OCI-M1 (cell line): ENCODE results near the gene CPA4.

Experiments used
- DNase-seq: peaks from one replicate; lab custom pipeline; 2025; lab: John Stamatoyannopoulos, UW

CPA4 gene

DNA sequence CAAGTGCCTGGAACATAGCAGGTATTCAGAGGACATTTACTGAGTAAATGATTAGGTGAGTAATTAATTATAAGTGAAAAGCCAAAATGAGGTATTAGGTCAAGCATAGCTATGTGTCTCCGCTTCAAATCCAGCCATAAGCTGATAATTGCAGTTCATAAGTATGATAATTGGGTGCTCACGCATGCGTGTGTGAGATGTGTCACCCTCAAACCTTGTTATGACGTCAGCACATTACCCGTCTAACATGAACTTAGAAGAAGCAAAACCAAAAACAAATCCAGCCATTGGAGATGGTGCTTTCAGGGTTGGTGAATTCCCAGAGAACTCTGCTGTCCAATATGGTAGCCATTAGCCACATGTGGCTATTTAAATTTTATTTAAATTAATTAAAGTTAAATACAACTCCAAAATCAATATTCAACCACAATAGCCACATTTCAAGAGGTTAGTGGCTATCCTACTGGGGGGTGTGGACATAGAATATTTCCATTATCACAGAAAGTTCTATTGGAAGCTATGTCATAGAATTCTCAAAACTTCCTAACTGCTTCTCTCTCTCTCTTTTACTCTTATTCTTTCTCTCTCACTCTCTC lies 51.4 kb downstream of the CPA4 start, which contains the start of gene CPA5:
Gene CPA5 (plus strand): TSS at position 546 of the 596 bp plus-strand sequence. CDS start 1,670 bp downstream, outside the sequence.
- no peak for DNase-seq

DNA sequence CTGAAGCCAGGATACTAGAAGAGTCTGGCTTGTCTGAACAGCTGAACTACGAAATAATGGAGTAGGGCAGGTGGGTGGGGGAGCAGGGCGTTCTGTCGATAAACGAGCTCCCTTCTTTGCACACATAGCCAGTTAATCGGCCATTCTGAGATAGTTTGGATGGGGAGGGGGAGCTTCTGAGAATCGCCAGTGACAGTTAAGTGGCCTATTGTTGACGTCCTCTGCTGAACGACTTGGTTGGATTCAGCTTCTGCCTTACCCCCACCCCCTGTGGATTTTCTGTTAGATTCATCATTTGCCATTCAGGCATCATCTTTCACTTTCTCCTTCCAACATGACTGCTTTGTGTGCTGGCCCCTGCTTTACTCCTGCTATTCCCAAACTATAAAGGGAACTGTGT lies 52.2 kb downstream of the CPA4 start:
- DNase-seq: no peak

DNA sequence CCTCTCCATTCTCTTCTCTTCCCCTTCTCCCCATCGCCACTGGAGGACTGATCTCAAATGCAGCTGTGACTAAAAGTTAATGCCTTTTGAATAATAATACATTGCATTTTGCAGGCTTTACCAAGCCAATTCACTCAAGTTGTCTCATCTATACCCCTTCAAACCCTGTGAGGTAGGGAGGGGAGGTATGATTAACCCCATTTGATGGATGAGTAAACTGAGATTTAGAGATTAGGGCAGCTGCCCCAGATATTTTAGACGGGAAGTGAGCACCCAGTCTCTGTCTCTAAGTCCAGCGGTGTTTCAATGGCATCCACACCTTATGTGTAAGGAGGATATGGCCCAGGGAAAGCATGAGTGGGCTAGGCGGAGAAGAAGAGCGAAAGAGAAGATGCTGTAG lies 52.8 kb downstream of the CPA4 start:
- no peak for DNase-seq

DNA sequence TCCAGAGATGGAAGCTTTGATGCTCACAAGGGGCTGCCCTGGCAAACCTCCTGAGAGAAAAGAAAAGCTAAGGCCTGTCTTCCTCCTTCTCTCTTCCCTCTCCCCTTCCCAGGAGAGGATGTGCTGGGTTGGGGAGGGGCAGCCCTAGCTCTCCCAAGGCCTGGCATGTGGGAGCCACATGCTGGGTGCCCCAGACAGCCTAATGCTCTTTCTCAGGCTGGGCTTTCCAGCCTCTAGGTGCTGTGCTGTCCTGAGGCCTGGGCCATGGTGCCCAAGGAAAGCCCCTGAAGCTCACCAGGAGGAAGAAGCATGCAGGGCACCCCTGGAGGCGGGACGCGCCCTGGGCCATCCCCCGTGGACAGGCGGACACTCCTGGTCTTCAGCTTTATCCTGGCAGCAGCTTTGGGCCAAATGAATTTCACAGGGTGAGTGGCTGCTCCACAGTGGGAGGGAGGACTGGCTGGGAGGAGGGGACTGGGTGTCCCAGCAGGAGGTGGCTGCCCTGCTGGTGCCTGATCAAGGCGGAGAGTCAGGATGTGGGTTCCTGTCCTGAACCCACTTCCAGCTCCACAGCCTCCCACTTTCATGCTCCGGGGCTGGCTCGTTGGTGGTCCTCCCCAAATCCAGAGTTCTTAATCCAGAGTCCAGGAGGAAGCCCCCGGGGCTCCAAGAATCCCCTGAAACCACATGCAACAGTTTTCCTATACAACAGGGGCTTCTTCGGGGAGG lies 53.4 kb downstream of the CPA4 start:
- DNase-seq: no peak

DNA sequence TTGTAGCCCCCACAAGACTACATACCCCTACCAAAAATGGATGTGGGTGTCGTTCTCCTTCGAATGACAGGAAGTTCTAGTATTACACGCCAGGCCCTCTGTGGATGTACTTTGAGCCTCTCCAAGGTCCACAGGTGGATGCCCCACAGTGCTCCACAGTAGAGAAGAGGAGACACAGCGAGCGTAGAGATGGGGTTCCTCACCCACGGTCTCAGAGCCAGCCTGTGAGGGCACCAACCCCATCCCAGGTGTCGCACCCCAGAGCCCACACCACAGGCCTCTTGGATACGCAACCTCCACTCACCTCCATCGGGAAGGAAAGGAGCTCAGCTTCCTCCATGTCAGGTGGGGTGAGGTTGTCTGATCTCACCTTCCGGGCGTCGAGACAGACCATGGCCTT lies 54.0 kb downstream of the CPA4 start:
- DNase-seq: no peak

DNA sequence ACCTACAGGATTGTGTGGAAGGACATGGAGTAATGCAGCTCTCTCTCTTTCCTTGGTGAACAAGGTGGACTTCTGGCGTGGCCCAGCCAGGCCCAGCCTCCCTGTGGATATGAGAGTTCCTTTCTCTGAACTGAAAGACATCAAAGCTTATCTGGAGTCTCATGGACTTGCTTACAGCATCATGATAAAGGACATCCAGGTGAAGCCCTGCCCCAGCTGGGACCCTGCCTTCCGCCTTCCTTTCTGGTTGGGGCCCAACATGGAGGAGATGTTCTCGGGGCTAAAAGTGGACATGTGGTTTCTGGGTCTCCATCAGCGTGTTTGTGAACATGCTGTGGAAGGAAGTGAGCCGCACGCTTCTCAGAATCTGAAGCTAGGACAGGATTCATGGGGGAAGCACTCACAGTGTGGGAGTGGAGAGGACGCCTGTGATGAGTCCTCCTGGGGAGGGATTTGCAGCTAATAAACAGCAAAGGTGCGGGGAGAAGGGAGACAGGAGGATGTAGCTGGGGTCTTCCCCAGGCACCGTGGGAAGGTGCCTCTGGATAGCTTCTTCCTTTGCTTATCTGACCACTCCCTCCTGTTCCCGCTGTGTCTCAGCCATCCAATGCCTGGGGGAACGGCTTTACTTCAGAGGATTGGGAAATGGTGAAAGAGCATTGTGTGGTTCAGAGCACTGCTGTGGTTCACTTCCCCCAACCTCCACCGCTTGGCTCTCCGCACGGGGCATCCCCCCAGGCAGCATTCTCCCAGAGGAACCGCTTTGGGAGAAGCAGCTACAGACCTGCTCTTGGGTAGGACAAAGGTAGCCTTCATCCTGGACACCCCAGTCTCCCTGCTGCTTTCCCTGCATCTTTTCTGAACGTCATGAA lies 57.2 kb downstream of the CPA4 start:
- DNase-seq: no peak

DNA sequence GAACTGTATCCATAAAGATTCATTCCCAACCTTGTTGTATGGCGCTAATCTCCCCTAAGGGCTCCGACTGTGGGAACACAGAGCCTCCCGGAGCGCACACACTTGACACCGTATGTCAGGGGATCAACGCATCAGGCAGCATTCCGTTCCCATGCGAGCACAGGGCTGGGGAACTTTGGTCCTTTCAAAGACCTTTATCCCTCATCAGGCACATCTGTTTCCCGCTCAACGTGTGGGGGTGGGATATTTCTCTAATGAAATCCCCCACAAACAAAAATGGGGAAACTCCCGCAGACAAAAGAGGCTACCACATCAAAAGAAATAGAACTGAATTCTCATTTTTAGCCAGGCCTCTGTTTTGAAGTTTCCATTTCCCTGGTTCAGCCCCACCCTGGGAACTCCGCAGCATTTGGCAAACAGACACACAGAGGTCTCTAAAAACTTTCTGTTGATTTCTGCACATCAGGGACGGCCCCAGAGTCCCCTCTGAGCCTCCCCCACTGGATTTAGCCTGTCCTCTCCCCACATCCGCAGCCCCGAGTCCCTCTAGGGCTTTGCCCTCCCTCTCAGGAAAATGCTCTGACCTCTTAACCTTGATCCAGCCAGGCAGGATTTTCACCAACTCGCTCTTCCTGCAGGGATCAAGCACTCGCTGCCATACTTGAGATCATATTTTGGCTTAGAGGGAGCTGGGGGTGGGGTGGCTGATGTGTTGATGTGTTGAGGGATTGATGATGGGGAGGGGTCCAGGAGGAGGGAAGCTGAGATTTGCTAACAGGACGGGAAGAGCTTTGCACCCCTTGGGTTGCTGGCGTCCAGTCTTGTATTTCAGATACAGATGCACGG lies 58.2 kb downstream of the CPA4 start:
- no peak for DNase-seq

DNA sequence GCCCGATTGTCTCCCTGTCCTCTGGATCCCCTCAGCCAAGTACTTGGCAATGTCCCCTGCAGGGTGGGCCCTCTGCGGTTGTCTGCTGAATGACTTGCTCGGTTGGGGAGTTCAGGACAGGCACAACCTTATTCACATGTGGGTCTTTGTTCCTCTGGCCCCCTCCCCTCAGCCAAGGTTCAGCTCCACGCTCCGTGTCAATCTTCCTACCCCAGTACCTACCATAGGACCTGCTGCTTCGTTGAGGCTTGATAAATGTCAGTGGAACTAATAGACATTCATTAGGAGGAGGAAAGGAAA lies 58.8 kb downstream of the CPA4 start:
- no peak for DNase-seq

DNA sequence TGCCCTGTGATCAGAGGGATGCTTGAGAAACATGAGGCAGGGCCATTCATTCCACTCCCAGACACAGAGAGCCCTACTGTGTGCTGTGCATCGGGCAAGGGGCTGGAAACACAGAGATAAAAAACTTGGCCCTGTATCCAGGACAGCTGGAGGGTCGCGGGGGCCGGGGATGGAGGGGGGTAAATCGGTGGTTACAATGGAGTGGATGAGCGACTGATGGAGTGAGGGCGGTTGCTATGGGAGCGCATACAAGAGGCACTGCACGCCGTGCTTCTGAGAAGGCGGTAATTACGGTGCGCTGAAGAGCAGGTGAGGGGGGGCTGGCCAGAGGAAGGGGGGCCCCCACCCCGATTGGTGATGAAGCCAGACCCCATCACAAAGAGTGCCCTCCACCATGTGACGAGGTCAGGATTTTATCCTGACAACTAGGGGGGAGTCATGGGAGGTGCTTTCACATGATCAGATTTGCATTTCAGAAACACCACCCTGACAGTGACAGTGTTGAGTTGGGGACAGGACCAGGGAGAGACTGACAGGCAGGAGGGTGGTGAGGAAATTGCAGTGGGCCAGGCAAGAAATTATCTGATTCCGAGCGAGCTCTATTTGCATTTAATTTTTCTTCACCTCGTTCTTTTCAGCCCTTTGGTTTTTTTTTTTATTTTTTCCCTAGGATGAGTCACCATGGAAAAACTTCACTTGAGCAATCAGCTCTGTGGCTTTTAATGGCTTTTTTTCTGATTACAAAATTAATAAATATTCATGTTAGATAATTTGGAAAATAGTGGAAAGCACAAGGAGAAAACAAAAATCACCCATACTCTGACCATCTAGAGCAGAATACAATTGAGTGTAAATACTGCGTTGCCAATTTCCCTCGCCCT lies 59.5 kb downstream of the CPA4 start:
- DNase-seq: no peak

DNA sequence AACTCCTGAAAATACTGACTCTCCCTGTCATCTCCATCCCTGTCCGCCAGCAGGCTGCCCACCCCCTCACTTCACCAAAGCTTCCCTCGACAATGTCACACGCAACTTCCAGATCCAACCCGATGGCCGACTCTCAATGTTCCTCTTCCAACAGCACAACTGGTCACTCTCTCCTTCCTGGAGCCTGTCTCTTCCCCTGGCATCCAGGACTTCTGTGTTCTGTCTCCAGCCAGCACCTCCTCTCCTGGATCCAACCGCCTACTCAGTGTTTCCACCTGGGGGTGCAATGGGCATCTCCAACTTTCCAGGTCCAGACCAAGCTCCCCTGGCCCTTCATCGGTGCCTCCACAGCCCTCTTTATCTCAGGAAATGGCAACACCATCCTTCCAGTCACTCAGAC lies 60.2 kb downstream of the CPA4 start:
- DNase-seq: no peak

DNA sequence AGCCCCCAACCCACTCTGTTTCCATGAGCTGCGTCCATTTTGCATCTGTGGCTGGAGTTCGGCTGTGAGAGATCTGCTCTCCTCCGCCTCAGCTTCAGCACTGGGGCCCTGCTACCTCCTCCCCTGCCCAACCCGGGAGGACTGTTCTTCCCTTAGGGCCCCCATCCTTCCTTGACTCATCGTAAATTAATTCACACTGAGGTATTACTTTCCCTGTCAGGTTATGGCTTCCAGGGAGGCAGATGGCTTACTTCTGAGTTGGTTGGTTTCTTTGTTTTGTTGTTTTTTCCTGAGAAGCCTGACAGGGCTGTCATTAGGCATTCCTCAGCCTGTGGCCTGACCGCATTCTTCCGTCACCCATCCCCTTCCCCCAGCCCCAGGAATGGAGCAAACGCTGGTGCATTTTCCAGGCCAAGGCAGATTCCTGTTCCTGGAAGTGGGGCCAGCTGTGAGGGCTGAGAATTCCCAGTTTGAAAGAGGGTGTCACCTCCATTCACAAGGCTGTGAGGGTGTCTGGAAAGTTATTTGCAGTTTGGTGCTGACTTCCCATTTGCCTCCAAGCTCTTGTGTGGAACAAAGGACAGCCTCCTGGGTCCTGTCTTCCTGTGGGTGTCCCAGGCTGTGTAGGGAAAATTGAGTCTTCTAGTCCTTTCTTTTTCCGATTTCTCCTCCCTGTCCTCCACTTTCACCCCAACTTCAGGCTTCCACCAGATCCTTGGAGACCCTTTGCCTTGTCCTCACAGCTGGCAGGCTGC lies 63.3 kb downstream of the CPA4 start:
- DNase-seq: no peak

DNA sequence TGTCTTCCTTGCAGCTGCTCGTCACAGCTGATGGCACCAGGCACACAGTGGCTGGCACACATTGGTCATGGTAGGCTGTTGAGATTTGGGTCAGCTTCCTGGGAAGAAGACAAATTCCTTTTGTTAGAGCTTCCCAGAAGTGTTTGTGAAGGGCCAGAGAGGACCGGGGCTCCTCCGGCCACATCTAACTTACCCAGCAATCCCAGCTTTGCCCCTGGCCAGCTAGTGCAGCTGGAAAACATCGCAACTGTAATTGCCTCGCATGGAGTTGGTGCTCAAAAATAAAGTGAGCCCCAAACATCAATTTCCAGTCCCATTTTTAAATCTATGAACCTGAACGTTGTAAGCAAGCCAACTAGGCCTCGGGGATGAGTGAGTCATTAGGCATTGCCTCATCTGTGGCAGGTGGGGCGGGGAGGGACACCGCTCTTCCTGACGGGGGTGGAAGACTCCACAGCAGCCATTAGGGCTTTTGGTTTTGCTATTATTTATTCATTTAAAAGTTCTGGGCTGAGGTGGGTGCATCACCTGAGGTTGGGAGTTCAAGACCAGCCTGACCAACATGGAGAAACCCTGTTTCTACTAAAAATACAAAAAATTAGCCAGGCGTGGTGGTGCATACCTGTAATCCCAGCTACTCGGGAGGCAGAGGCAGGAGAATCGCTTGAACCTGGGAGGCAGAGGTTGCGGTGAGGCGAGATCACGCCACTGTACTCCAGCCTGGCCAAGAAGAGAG lies 64.1 kb downstream of the CPA4 start:
- no peak for DNase-seq

DNA sequence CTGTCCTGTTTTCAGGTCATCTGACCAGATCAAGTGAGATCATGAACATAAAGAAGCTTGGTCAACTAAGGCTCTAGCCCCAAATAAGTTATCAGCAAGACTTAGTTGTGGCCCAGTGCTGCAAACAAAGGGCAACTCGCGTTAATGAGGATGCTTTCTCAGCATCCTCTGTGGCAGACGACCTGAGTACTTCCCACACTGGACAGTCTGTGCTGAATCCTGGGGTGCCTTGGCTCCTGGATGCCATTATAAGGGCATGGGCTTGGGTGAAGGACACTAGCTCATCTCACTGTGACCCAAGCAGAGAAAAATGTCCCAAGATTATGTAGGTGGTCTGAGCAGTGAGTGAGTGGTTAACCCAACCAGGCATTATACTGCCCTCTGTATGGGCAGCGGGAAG lies 65.5 kb downstream of the CPA4 start:
- DNase-seq: no peak

DNA sequence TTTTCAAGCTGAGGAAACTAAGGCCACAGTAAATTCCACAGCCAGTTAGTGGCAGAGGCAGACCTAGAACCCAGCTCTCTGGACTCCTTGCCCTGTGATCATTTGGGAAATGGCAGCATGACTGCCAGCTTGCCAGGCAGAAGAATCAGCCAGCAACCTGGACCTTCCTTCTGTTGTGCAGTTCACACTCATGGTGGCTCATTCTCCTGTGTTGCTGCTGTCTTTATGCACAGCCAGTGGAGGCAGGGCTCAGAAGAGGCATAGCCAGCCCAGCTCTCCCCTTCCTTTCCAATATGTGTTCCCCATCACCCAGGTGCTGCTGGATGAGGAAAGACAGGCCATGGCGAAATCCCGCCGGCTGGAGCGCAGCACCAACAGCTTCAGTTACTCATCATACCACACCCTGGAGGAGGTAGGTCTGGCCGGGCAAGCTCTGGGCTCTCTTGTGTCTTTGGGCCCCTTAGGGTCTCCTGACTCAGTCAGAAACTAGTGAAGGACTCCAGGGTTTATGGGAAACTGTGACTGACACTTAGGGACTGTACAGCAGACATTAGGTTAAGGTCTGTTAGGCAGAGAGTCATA lies 66.4 kb downstream of the CPA4 start:
- no peak for DNase-seq

DNA sequence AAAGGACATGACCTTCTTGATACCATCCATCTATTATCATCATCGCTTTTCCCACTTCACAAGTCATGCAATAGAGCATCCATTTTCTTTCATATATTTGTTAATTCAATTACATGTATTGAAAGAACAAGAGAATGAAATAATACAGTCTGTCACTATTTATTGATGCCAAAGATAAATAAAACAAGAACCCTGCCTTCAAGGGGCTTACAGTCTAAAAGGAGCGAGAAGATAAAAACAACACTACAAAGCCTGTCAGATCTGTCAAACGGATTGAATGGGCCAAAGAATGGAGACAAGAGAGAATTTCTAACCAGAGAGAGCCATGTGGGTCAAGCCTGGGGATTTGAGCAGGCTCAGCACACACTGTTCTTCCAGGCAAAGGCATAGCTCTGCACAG lies 67.6 kb downstream of the CPA4 start:
- DNase-seq: no peak

DNA sequence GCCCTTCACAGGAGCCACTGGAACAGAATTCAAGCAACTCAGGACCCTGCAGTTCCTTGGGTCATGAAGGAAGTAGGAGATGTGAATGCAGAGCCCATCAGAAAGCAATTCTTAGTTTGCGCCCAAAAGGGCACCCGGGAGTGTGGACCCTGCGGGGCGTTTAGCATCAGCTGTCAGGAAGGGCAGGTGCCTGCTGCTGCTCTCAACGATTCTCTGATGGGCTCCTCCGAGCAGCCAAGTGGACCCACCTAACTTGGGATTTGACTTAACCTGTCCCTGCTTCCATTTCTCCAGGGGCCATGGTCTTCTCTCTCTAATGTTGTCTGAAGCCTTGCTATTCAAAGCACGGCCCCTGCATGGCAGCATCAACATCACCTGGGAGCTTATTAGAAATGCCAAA lies 68.7 kb downstream of the CPA4 start:
- no peak for DNase-seq

DNA sequence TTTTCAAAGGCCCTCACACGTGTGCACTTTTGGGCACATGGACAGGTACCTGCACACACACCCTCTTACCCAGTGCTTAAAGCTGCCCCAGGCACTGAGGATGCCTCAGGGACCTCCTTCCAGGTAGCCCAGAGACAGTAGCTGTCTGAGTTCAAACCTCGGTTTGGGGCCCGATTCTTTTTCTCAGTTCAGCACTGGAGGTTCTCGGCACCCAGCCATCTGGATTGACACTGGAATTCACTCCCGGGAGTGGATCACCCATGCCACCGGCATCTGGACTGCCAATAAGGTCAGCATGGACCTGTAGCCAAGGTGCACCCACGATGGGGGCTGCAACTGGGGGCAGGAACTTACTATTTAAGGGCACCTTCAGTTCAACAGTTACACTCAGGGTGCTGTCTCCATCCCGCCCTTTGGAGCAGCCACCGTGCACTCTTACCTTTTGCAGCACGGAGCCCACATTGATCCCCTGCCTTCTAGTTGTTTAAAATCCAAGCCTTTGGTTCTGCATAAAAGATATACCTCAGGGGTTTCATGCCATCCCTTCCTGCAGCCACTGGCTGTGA lies 69.4 kb downstream of the CPA4 start:
- no peak for DNase-seq

DNA sequence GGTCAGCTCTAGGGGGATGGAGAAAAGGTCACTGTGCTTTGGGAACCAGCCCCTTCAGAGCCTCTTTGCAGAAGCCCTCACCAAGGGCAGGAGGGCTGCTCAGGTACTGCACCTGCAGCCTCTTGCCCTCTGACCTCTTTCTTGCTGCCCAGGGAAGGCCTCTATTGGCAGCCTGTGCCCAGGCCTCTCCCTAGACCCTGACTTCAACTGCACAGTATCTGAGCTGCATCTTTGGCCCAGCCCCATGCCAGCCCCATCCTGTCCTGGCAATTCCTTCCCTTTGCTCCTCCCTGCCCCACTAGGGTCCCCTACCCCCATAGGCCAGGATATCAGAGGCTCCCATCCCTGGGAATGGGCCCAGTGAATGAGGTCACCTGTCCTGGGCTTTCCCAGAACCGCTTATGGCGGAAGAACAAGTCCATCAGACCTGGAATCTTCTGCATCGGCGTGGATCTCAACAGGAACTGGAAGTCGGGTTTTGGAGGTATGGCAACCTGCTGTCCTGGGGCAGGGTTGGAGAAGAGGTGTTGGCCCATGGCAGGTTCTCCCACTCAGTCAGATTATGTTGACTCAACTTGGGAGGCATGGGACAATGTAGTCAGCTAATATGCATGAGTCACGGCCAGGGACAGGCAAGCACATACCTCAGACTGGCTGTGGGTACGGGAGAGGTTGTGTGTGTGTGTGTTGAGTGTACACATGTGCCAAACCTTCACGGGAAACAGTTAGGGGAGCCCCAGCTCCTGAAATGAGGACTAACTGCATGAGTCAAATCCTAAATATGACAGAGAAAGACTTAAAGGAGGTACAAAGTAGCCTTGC lies 70.3 kb downstream of the CPA4 start:
- no peak for DNase-seq
